Hematopoietic multipotent progenitor cell treated with erythropoietin and hydrocortisone succinate and interleukin-3 and kit ligand, for 17 days (in vitro differentiated cells): ENCODE measurements around the gene CCDC136.

Source experiments
- DNase-seq: peaks from one replicate; pipeline ENCODE4 v3.0.0-alpha.2; 2015; ENCODE audit warnings: low spot score

CCDC136 gene

GRCh38 chr7:128831994-128832879, 40.5 kb downstream of the CCDC136 start:
- DNase-seq, result no peak

- no peak for DNase-seq
Observed at GRCh38 chr7:128832880-128833147, 41.0 kb downstream of the CCDC136 start.

- DNase-seq, result no peak
Observed at GRCh38 chr7:128833148-128833945, 41.6 kb downstream of the CCDC136 start.

GRCh38 chr7:128833946-128834325, 42.2 kb downstream of the CCDC136 start:
- no peak for DNase-seq

GRCh38 chr7:128835231-128835751, 43.5 kb downstream of the CCDC136 start:
- no peak for DNase-seq

GRCh38 chr7:128835790-128836641, 44.2 kb downstream of the CCDC136 start:
- no peak for DNase-seq

- no peak for DNase-seq
Observed at GRCh38 chr7:128836729-128837348, 45.1 kb downstream of the CCDC136 start.

GRCh38 chr7:128837521-128837921, 45.8 kb downstream of the CCDC136 start:
- no peak for DNase-seq

- no peak for DNase-seq
Observed at GRCh38 chr7:128838109-128838779, 46.5 kb downstream of the CCDC136 start.

- no peak for DNase-seq
Observed at GRCh38 chr7:128838981-128839731, 47.4 kb downstream of the CCDC136 start.

- DNase-seq, result no peak
Observed at GRCh38 chr7:128839751-128840177, 48.0 kb downstream of the CCDC136 start.

- no peak for DNase-seq
Observed at GRCh38 chr7:128840326-128841170, 48.8 kb downstream of the CCDC136 start.

- DNase-seq, result no peak
Observed at GRCh38 chr7:128841171-128841690, 49.5 kb downstream of the CCDC136 start.

GRCh38 chr7:128841921-128842673, 50.3 kb downstream of the CCDC136 start:
- peak; percentile 54 for DNase-seq

GRCh38 chr7:128842674-128843641, 51.2 kb downstream of the CCDC136 start:
- DNase-seq, result no peak

GRCh38 chr7:128843938-128844621, 52.3 kb downstream of the CCDC136 start:
- no peak for DNase-seq
